ENCODE measurements around the gene DYNC1I1. TPM values are rescaled to one million over a fixed set of nuclear protein-coding genes. Genes with fewer than 3 reads are reported as not detected.

The DYNC1I1 gene
- total and polyA plus RNA-seq, 4 donors, result 0.28 to 0.67 (median 0.39) TPM

- TF ChIP-seq EGR1 (IDR thresholded peaks at IDR 0.05; ENCODE audit: low read depth in 2 of 2) (no peak), MAX (IDR thresholded peaks at IDR 0.05) (no peak), NR2F2 (IDR thresholded peaks at IDR 0.05) (no peak), JUND (IDR thresholded peaks at IDR 0.05) (no peak), TAF1 (conservative IDR thresholded peaks at IDR 0.05) (no peak)
- DNase-seq (ENCODE audit: low spot score), result no peak
- H3K4me3 ChIP-seq (ENCODE audit: low read depth in 1 of 3, low read length in 3 of 3), result no peak overlapping the region
- no peaks in the 10 kb centered on the region for H3K4me1 ChIP-seq (ENCODE audit: control insufficient read depth in 4 of 4, insufficient read depth in 4 of 4, low read length in 3 of 4)
- no peak overlapping the region for H3K9ac ChIP-seq (ENCODE audit: low read depth in 1 of 2, low read length in 2 of 2)
- no peak overlapping the region for H3K27ac ChIP-seq (ENCODE audit: low read depth in 1 of 2, low read length in 2 of 2)
- H3K9me3 ChIP-seq (ENCODE audit: control insufficient read depth in 4 of 4, low read length in 3 of 4), result no peaks in the 10 kb centered on the region
- no peaks in the 10 kb centered on the region for H3K36me3 ChIP-seq (ENCODE audit: control insufficient read depth in 4 of 4, insufficient read depth in 3 of 4, low read depth in 1 of 4, low read length in 3 of 4)
- H3K27me3 ChIP-seq (ENCODE audit: control insufficient read depth in 4 of 4, insufficient read depth in 4 of 4, low read length in 3 of 4), result peaks cover 0 to 5% (median 0%) of the 10 kb centered on the region in 4 donors
Observed at GRCh38 chr7:95784796-95785195, 12.4 kb downstream of the DYNC1I1 start.

GRCh38 chr7:95788258-95788657, 15.9 kb downstream of the DYNC1I1 start:
- no peak overlapping the region for H3K27ac ChIP-seq (ENCODE audit: low read depth in 1 of 2, low read length in 2 of 2)
- H3K4me1 ChIP-seq (ENCODE audit: control insufficient read depth in 4 of 4, insufficient read depth in 4 of 4, low read length in 3 of 4), result no peaks in the 10 kb centered on the region
- no peak overlapping the region for H3K9ac ChIP-seq (ENCODE audit: low read depth in 1 of 2, low read length in 2 of 2)
- H3K9me3 ChIP-seq (ENCODE audit: control insufficient read depth in 4 of 4, low read length in 3 of 4), result no peaks in the 10 kb centered on the region
- 93% methylated on average over 6 of the region's 6 CpGs for WGBS
- no peaks in the 10 kb centered on the region for H3K27me3 ChIP-seq (ENCODE audit: control insufficient read depth in 4 of 4, insufficient read depth in 4 of 4, low read length in 3 of 4)
- TF ChIP-seq REST (IDR thresholded peaks at IDR 0.05), result no peak
- no peak for TF ChIP-seq JUND (IDR thresholded peaks at IDR 0.05)
- TF ChIP-seq HNF4G (IDR thresholded peaks at IDR 0.05), result no peak
- no peak for TF ChIP-seq ZBTB33 (IDR thresholded peaks at IDR 0.05)
- no peak for TF ChIP-seq RAD21 (IDR thresholded peaks at IDR 0.05)
- TF ChIP-seq GABPA (IDR thresholded peaks at IDR 0.05 in 1 of 2, conservative IDR thresholded peaks at IDR 0.05 in 1 of 2), result no peak
- no peak for DNase-seq (ENCODE audit: low spot score)
- H3K4me3 ChIP-seq (ENCODE audit: low read depth in 1 of 3, low read length in 3 of 3), result no peak overlapping the region
- no peaks in the 10 kb centered on the region for H3K36me3 ChIP-seq (ENCODE audit: control insufficient read depth in 4 of 4, insufficient read depth in 3 of 4, low read depth in 1 of 4, low read length in 3 of 4)

GRCh38 chr7:95788884-95789283, 16.5 kb downstream of the DYNC1I1 start:
- no peaks in the 10 kb centered on the region for H3K27me3 ChIP-seq (ENCODE audit: control insufficient read depth in 4 of 4, insufficient read depth in 4 of 4, low read length in 3 of 4)
- DNase-seq (ENCODE audit: low spot score), result no peak
- H3K9ac ChIP-seq (ENCODE audit: low read depth in 1 of 2, low read length in 2 of 2), result no peak overlapping the region
- no peaks in the 10 kb centered on the region for H3K36me3 ChIP-seq (ENCODE audit: control insufficient read depth in 4 of 4, insufficient read depth in 3 of 4, low read depth in 1 of 4, low read length in 3 of 4)
- H3K9me3 ChIP-seq (ENCODE audit: control insufficient read depth in 4 of 4, low read length in 3 of 4), result no peaks in the 10 kb centered on the region
- H3K27ac ChIP-seq (ENCODE audit: low read depth in 1 of 2, low read length in 2 of 2), result no peak overlapping the region
- TF ChIP-seq SP1 (IDR thresholded peaks at IDR 0.05) (no peak), FOXA2 (IDR thresholded peaks at IDR 0.05) (no peak), FOXA1 (IDR thresholded peaks at IDR 0.05) (no peak), CTCF (IDR thresholded peaks at IDR 0.05; ENCODE audit: low read depth, low read length, missing input control) (no peak), RAD21 (IDR thresholded peaks at IDR 0.05) (no peak), ATF3 (IDR thresholded peaks at IDR 0.05) (no peak), RXRA (IDR thresholded peaks at IDR 0.05) (no peak), NR2F2 (IDR thresholded peaks at IDR 0.05) (no peak), REST (IDR thresholded peaks at IDR 0.05) (no peak), HNF4A (conservative IDR thresholded peaks at IDR 0.05) (no peak), JUND (IDR thresholded peaks at IDR 0.05) (no peak), EGR1 (IDR thresholded peaks at IDR 0.05; ENCODE audit: low read depth in 2 of 2) (no peak)
- H3K4me3 ChIP-seq (ENCODE audit: low read depth in 1 of 3, low read length in 3 of 3), result no peak overlapping the region
- no peaks in the 10 kb centered on the region for H3K4me1 ChIP-seq (ENCODE audit: control insufficient read depth in 4 of 4, insufficient read depth in 4 of 4, low read length in 3 of 4)
- 64% methylated on average over 2 of the region's 2 CpGs for WGBS
